Bone marrow (tissue), 2 donors: ENCODE data around the gene BCL6B.
"Not testable (repeated sequence)": the region's sequence is repeated elsewhere in the genome, so short reads cannot be mapped to it uniquely, and the experiment has no call there.

Source experiments
- DNase-seq, 2 donors: peaks; one replicate each; lab custom pipeline; 2025; lab: John Stamatoyannopoulos, UW

BCL6B gene

DNA sequence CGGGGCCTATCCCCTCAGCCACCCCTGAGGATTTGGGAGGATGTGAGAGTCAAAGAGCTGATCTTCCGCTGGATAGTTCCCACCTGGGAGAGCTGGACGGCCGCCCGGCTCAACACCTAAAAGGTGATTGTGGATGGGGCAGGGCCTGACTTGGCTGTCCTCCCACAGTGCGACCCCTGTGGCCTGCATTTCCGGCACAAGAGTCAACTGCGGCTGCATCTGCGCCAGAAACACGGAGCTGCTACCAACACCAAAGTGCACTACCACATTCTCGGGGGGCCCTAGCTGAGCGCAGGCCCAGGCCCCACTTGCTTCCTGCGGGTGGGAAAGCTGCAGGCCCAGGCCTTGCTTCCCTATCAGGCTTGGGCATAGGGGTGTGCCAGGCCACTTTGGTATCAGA lies 4.5 kb downstream of the BCL6B start:
- no peak for DNase-seq

DNA sequence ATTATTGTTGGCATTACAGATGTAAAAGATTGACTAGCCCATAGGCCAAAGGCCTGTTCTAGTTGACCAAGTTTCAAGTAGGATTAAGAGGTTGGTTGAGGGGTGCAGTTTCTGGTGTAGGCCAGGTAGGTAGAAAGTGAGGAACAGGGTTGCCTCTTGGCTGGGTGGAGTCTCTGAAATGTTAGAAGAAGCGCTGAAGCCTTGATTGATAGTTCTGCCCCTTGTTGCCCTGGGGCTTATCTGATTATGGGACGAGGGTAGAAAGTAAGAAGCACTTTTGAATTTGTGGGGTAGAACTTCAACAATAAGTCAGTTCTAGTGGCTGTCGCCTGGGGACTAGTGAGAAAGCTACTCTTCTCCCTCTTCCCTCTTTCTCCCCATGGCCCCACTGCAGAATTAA lies 6.2 kb downstream of the BCL6B start:
- DNase-seq = no peak

DNA sequence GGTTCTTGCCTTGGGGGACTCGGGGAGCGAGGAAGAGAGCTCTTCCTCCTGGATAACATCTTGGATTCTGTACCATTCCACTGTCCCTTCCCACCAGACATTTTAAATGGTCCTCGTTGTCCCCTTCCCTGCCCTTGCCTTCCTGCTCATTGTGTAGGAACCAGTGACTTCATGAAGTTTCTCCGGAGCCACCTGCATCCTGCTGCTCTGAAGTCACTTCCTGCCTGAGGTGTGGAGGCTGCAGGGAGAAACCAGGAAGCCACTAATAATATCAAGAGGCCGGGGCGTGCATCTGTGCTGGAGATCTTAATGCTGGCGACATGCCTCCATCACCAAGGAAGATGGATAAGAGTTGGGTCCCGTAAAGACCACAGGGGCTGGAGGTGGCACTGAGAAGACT lies 6.8 kb downstream of the BCL6B start:
- DNase-seq = peak in 1 of 2 donors; percentile 75

DNA sequence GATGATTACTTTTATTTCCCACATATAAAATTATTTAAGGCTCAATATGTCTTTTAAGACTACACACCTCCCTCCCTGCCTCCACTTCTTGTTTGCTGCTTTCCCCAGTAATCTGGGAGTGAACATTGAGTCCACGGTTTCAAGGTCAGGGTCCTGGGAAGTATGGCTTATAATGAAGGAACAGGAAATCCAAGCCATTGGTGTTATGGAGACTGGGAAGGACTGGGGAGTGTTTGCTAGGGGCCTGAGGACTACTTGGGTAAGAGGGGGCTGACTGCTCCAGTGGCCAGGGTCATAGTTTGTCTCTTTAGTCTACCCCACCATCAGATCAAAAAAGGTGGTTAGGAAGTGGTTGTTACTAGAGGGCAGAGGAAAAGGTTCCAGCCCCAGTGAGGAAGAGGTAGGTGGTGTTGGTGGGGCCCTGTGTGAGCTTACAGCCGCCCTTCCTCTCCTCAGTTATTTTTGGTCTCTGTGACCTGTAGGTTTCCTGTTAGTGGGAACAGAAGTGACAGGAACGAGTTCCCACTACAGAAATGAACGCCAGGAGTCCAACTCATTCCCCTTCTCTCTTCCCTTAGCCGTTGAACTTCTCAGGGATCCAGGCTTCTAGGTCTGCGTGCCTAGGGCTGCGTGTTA lies 12.2 kb downstream of the BCL6B start:
- peak in 1 of 2 donors; percentile 60 for DNase-seq

DNA sequence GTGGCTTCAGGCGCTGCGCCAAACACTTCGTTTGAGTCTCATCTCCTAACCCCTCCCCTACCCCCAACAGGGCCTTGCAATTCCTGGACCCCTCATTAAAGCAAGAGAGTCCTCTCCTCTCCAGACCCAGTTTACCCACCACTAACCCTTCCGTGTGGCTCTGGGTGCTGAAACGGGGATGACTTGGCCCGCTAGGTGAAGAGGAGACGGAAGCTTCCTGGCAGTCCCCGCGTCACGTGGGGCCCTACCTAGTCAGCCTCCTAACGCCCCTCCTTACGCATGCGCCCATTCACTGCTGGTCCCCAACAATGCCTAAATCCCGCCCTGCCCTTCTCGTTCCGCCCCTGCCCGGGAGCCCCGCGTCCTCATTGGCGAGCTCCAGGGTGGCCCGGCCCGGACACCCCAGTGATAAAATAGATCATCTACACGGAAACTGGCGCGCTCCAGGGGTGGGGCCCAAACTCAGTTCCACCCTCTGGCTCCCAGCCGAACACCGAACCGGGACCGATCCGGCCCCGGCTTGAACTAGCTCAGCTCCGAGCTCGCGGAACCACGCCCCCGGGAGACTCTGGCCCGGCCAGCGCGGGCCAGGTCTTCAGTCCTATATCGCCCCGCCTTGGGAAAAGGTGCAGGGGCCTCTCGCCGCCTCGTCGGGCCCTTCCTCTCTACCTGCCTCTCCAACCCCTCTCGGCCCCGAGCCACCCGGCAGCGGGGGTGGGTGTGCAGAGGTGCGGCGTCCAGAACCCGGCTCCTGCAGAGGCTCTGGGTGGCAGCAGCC lies 12.9 kb downstream of the BCL6B start, which contains the start of gene SLC16A13:
Gene SLC16A13 (plus strand): TSS at position 425 of the 778 bp plus-strand sequence. CDS start 368 bp downstream, outside the sequence.
- DNase-seq = peak; percentile 75 to 97

DNA sequence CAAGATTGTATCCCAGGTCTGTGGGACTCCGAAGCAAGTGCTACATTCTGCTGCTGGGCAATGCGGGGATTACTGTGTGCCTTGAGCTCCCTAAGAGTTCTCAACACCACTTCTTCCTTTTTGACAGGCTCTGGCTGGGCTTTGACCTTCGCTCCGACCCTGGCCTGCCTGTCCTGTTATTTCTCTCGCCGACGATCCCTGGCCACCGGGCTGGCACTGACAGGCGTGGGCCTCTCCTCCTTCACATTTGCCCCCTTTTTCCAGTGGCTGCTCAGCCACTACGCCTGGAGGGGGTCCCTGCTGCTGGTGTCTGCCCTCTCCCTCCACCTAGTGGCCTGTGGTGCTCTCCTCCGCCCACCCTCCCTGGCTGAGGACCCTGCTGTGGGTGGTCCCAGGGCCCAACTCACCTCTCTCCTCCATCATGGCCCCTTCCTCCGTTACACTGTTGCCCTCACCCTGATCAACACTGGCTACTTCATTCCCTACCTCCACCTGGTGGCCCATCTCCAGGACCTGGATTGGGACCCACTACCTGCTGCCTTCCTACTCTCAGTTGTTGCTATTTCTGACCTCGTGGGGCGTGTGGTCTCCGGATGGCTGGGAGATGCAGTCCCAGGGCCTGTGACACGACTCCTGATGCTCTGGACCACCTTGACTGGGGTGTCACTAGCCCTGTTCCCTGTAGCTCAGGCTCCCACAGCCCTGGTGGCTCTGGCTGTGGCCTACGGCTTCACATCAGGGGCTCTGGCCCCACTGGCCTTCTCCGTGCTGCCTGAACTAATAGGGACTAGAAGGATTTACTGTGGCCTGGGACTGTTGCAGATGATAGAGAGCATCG lies 15.4 kb downstream of the BCL6B start:
- no peak for DNase-seq

DNA sequence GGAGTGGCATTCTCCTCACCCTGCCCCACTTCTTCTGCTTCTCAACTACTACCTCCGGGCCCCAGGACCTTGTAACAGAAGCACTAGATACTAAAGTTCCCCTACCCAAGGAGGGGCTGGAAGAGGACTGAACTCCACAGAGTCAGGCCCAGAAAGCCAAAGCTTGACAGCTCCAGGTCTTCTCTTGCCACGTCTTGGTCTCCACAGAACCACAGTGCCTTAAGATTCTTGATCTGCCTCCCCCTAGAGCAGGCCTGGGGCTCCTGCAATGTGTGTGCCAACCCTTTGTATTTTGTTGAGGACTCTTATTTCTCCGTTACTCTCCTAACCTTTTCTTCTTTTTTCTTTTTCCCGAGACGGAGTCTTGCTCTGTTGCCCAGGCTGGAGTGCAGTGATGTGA lies 17.0 kb downstream of the BCL6B start:
- no peak for DNase-seq

DNA sequence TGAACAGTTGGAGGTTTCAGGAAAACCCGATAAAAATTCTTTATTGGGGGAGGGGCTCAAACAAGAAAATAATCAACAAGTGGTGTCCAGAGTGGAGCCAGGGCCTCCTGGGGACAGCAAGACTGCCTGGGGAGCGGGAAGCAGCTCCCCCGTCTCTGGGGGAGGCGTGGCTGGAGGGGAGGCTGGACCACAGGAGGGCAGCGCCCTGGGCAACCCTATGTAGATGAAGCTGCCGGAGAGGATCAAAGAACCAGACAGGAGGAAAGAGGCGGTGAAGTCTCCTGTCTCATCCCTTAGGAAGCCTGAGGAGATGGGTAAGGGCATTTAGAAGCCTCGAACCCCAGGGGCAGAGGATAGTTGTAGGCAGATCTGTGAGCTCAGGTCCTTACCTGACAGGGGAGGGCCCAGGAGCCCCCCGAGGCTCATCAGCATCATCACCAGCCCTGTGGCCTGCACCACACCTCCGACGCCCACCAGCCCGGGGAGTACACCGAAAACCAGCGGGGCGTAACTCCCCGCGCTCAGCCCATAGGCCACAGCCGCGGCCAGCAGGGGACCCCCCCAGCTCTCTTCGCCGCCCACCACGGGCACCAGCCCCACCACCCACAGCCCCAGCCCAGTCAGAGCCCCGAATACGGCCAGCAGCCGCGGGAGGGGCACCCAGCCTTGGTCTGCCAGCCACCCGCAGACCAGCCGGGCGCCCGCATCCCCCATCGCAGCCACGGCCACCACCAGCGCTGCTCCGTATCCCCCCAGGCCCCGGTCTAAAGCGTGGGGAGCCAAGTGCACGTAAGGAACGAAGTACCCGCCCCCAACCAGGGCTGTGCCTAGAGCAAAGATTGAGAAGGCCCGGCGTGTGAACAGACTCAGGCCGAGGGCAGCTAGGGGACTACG lies 19.0 kb downstream of the BCL6B start:
- DNase-seq = no peak

DNA sequence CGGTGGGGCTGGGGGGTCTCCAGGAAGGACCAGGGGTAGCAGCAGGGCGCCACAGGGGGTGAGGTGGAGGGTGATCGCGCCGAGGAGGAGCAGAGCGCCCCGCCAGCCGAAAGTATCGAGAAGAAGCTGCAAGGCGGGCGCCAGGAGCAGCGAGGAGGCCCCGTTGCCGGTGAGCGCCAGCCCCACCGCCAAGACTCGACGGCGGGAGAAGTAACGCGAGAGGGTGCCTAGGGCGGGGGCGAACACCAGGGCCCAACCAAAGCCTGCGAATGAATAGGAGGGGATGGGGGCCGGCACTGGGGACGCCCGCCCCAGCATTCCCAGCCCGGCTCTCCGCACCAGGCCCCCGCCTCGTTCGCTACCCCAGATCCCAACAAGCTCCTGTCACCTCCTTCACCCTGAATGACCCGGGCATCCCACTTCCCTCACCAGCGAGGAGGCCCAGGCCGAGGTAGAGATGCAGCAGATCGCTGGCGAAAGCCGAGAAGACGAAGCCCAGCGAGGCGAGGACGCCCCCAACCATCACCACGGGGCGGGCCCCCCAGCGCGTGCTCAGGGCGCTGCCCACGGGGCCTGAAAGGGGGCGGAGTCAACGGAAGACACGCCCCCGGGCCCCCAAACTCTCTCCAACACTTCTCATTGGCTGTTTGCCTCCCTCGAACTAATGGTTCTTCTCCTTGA lies 19.8 kb downstream of the BCL6B start:
- no peak for DNase-seq

DNA sequence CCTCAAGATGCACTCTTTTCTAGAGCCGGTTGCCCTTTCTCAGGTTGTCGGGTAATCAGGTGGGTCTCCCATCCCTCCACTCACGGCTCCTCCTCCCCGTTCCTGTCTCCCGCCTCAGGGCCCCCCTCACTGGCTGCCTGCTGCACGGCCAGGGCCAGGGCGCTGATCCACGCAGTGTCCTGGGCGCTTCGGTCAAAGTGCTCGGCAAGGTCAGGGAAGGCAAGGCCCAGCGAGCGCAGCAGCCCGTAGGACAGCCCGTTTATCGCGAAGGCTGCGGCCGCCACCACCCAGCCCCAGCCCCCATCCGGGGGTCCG lies 20.3 kb downstream of the BCL6B start:
- no peak for DNase-seq

DNA sequence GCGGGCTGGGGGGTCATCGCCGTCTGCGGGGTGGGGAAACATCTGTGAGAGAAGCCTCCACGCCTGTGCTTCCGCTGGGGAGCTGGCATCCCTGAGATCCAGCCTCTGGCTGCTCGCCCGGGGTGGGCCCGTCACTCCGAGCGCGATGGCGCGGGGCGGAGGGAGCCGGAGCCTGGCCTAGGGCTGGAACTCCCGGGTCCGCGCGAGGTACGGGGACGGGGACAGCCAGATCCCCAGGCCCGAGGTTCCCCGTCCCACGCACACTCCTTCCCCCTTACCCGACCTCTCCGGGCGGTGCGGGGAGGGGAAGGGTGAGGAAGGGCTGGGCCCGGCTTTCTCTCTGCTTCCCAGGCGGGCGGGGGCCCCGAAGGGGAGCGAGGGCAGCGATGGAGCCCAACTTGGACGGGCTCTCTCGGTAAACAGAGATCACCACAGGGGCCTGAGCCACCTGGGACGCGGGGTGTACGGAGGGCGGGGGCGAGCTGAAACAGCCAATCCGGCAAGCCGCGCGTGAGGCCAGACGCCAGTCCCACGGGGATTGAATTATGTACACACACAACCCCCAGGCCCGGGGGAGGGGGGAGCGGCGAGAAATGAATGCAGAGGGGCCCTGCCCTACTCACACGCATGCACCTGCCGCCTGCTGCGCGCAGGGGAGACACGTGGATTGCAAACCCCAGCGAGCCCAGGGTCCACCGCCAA lies 20.8 kb downstream of the BCL6B start, which contains the start of gene SLC16A11:
Gene SLC16A11 (minus strand): TSS at position 596 of the 702 bp plus-strand sequence. CDS start 579 bp downstream, at position 17.
- DNase-seq = no peak

DNA sequence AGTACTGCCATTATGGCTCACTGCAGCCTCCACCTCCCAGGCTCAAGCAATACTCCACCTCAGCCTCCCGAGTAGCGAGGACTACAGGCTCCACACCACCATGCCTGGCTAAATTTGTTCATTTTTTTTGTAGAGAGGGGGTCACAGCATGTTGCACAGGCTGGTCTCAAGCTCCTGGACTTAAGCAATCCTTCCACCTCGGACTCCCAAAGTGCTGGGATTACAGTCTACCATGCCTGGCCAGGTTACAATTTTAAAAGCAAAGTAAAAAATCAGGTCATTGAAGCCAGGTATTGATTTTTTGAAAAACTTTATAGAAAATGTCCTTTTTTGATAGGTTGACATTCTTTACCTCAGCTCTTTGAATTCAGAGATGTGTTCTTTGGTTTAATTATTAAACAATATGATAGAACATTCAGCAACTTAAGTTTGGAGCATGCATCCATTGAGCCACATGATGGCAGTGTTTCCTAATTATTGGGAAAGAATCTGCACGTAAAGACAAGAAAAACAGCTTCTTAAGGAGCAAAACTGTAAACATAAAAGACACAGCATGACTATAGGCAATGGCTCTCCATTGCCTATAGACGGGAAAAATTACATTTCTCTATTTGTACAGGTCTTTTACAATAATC lies 22.8 kb downstream of the BCL6B start:
- peak in 1 of 2 donors; percentile 61 for DNase-seq

DNA sequence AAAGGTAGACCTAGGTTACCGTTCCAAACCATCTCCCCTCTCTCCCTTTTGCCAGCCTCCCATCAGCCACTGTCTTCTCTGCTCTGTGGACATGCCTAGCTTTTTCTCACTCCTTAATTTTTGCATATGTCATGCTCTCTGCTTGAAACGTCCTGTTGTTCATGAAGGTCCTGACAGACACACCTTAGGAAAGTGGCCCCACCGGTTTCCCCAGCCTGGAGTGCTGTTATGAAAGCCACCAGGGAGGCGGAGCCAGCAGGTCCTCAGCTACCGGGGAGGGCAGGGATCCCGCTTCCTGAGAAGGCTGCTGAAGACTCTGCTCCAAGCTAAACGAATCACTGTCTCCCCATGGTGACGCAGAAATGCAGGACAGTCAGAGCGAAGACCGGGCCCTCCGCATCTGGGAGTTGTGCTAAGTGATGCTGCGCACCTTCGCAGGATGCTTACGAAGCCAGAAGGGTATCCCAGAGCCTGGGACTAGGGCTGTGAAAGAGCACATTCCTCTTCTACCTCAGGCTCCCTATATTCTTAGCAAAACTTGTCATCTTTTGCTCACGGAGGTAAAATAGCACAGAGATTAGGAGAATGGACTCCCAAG lies 23.4 kb downstream of the BCL6B start:
- DNase-seq = no peak

DNA sequence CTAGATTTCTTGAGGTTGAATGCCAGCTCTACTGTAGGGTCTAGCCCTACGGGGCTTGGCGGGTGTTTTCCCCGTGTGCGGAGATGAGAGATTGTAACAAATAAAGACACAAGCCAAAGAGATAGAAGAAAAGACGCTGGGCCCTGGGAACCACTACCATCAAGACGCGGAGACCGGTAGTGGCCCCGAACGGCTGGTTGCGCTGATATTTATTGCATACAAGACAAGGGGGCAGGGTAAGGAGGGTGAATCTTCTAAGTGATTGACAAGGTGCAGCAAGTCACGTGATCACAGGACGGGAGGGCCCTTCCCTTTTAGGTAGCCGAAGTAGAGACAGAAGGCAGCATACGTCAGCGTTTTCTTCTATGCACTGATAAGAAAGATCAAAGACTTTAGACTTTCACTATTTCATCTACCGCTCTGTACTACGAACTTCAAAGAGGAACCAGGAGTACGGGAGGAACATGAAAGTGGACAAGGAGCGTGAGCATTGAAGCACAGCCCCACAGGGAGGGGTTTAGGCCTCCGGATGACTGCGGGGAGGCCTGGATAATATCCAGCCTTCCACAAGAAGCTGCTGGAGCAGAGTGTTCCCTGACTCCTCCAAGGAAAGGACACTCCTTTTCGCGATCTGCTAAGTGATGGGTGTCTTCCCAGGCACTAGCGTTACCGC lies 24.0 kb downstream of the BCL6B start:
- not testable (repeated sequence) for DNase-seq

DNA sequence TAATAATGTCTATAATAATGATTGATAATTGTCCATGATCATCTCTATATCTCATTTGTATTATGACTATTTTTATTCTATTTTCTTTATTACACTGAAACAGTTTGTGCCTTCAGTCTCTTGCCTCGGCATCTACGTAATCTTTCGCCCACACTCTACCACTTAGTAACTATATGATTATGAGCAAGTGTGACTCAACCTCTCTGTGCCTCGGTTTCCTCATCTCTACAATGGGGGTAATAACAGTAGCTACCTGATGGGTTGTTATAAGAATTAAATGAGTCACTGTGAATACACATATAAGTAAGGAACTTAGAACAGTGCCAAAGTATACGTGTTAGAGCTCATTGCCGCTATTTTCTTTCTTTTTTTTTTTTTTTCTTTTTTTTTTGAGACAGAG lies 24.7 kb downstream of the BCL6B start:
- DNase-seq = no peak

DNA sequence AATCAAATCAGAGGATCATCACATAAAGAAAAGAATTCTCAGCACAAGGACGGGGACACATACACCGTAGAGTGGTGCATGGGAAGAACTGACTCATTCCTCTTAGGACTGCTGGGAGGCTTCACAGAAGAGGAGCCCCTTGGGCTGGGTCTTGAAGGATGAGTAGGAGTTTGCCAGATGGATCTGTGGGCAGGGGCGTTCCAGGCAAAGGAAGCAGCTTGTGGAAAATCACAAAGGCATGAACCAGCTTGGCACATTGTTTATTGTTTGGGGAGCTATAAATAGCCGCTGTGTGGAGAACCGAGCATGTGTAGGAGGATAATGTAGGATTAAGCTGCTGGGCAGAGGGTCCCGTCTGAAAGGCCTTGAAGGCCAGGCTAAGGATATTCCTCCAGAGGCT lies 26.1 kb downstream of the BCL6B start:
- no peak for DNase-seq

DNA sequence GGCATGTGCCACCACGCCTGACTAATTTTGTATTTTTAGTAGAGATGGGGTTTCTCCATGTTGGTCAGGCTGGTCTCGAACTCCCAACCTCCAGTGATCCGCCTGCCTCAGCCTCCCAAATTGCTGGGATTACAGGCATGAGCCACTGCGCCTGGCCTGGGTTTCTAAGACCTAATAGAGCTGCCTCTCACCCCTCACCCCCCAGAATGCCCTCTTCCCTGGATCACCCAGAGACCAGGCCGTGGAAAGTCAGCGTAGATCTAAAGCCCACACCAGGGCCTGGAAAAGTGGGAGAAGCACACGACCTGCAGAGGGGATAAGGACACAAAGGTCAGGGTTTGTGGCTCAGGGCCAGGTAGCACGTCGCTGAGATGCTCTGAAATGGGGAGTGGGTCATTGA lies 27.7 kb downstream of the BCL6B start:
- DNase-seq = not testable (repeated sequence)

DNA sequence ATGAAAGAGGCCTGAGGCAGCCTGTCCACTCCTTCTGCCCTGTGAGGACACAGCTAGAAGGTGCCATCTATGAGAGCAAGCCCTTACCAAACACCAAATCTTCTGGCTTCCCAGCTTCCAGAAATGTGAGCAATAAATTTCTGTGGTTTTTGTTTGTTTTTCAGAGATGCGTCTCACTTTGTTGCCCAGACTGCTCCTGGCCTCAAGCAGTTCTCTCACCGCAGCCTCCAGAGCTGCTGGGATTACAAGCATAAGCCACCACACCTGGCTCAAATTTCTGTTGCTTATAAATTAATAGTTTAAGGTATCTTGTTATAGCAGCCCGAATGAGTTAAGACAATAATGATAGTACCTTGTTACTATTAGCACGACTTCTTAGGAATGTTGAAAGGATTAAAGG lies 33.5 kb downstream of the BCL6B start:
- no peak for DNase-seq
